SK-N-SH (cell line): ENCODE measurements around the gene PTPRK. TPM values are rescaled to one million over a fixed set of nuclear protein-coding genes. Genes with fewer than 3 reads are reported as not detected.

Experiments
- CTCF ChIA-PET: fragments of 300-600, 350-600 bp; formaldehyde crosslinking; extraction: SDS; loops from one replicate; lab custom pipeline; 2021; lab: Yijun Ruan, JAX
- POLR2A ChIA-PET: fragments of 350-600 bp; sonication (Branson Sonifier 250); formaldehyde crosslinking; extraction: SDS; loops from one replicate; lab custom pipeline; 2020; ENCODE audit warnings: antibody characterized with exemption, inconsistent platforms; lab: Yijun Ruan, JAX
- DNase-seq: peaks from one replicate; pipeline ENCODE4 v3.0.0; 2012
- H2AFZ ChIP-seq: fragments of 200-600 bp; sonication (generic); 2 replicates; pipeline ENCODE4 v1.8.1; 2016; ENCODE audit warnings: antibody characterized with exemption, mild to moderate bottlenecking, low read depth
- H3F3A ChIP-seq: fragments of 200-600 bp; sonication (generic); replicated peaks from 2 replicates; pipeline ENCODE3; 2016; ENCODE audit warnings: antibody characterized with exemption, mild to moderate bottlenecking; ENCODE audit not compliant: insufficient read depth
- H3K27ac ChIP-seq, 2 experiments: fragments of 200-500 bp in 1 of 2; fragments of 200-600 bp in 1 of 2; sonication (Bioruptor generic) in 1 of 2; sonication (generic), shearing (Covaris generic) in 1 of 2; 2 replicates each; pipeline versions ENCODE4 v1.5.1 to v1.6.1; 2014 to 2016; ENCODE audit warnings: low read depth in 2 of 2, inconsistent platforms in 1 of 2, low read length in 1 of 2, mild to moderate bottlenecking in 1 of 2, mixed read lengths in 1 of 2
- H3K27me3 ChIP-seq: fragments of 200-600 bp; sonication (generic), shearing (Covaris generic); 2 replicates; pipeline ENCODE4 v1.6.1; 2016; ENCODE audit warnings: mixed run types; ENCODE audit not compliant: insufficient read depth
- H3K36me3 ChIP-seq, 2 experiments: fragments of 200-500 bp in 1 of 2; fragments of 200-600 bp in 1 of 2; sonication (Bioruptor generic) in 1 of 2; sonication (generic) in 1 of 2; replicated peaks in 1 of 2; 2 replicates each; pipeline versions ENCODE3 to v1.5.1; 2014 to 2016; ENCODE audit warnings: low read length in 1 of 2, mild to moderate bottlenecking in 1 of 2; ENCODE audit not compliant: insufficient read depth in 2 of 2, control insufficient read depth in 1 of 2
- H3K4me1 ChIP-seq, 2 experiments: fragments of 200-500 bp in 1 of 2; fragments of 200-600 bp in 1 of 2; sonication (Bioruptor generic) in 1 of 2; sonication (generic), shearing (Covaris generic) in 1 of 2; 2 replicates each; pipeline versions ENCODE4 v1.5.1 to v1.6.1; 2014 to 2016; ENCODE audit warnings: low read depth in 1 of 2, low read length in 1 of 2, mixed run types in 1 of 2; ENCODE audit not compliant: insufficient read depth in 2 of 2, control insufficient read depth in 1 of 2
- H3K4me2 ChIP-seq: fragments of 200-600 bp; sonication (generic), shearing (Covaris generic); 2 replicates; pipeline ENCODE4 v1.6.1; 2017; ENCODE audit warnings: mixed run types
- H3K4me3 ChIP-seq, 2 experiments: fragments of 200-500 bp in 1 of 2; fragments of 200-600 bp in 1 of 2; sonication (Bioruptor generic) in 1 of 2; sonication (generic), shearing (Covaris generic) in 1 of 2; 2 replicates each; pipeline versions ENCODE4 v1.5.1 to v1.8.1; 2014 to 2016; ENCODE audit warnings: low read depth in 2 of 2, inconsistent platforms in 1 of 2, low read length in 1 of 2, mild to moderate bottlenecking in 1 of 2, mixed read lengths in 1 of 2, moderate library complexity in 1 of 2
- H3K79me2 ChIP-seq: fragments of 200-600 bp; sonication (generic); 2 replicates; pipeline ENCODE4 v1.8.1; 2017; ENCODE audit warnings: mild to moderate bottlenecking; ENCODE audit not compliant: insufficient read depth
- H3K9ac ChIP-seq: fragments of 200-600 bp; sonication (generic); 2 replicates; pipeline ENCODE4 v1.6.1; 2017; ENCODE audit warnings: mixed run types
- H3K9me2 ChIP-seq: fragments of 200-600 bp; sonication (generic); 2 replicates; pipeline ENCODE4 v1.6.1; 2017; ENCODE audit warnings: mixed run types
- H3K9me3 ChIP-seq: fragments of 200-600 bp; sonication (generic); 2 replicates; pipeline ENCODE4 v1.6.1; 2017; ENCODE audit warnings: mixed run types, mild to moderate bottlenecking, moderate library complexity
- H4K20me1 ChIP-seq: fragments of 200-600 bp; sonication (generic); 2 replicates; pipeline ENCODE4 v1.6.1; 2017; ENCODE audit warnings: mild to moderate bottlenecking, mixed run types; ENCODE audit not compliant: insufficient read depth
- CHD2 ChIP-seq: fragments of 150-350 bp; IDR thresholded peaks from 2 replicates; pipeline ENCODE4 v1.6.1; 2018; ENCODE audit warnings: low read length; ENCODE audit not compliant: partially characterized antibody
- CTCF ChIP-seq: fragments of 200-600 bp; sonication (generic); IDR thresholded peaks from 2 replicates; pipeline ENCODE4 v1.6.1; 2017; ENCODE audit warnings: antibody characterized with exemption, mild to moderate bottlenecking, moderate library complexity
- EZH2phosphoT487 ChIP-seq: fragments of 200-600 bp; sonication (generic); IDR thresholded peaks from 2 replicates; pipeline ENCODE4 v1.6.1; 2017; ENCODE audit warnings: low read depth, mixed run types, mild to moderate bottlenecking, antibody characterized with exemption, moderate library complexity, borderline replicate concordance
- FOSL2 ChIP-seq: IDR thresholded peaks from 2 replicates; pipeline ENCODE4 v1.4.0; 2012; ENCODE audit warnings: low read depth, mild to moderate bottlenecking, moderate library complexity, borderline replicate concordance
- FOXJ3 ChIP-seq: sonication (generic); formaldehyde crosslinking; IDR thresholded peaks from 2 replicates; pipeline ENCODE4 v1.5.1; 2020; ENCODE audit warnings: mild to moderate bottlenecking, missing genetic modification reagents
- FOXM1 ChIP-seq: IDR thresholded peaks from 2 replicates; pipeline ENCODE4 v1.4.0; 2012; ENCODE audit warnings: low read depth, mild to moderate bottlenecking
- GABPA ChIP-seq: IDR thresholded peaks from 2 replicates; pipeline ENCODE4 v1.4.0; 2012; ENCODE audit warnings: low read depth, mild to moderate bottlenecking
- GATA2 ChIP-seq: sonication (generic); formaldehyde crosslinking; IDR thresholded peaks from 2 replicates; pipeline ENCODE4 v1.5.0; 2020; ENCODE audit warnings: mild to moderate bottlenecking, missing genetic modification reagents
- JUND ChIP-seq: IDR thresholded peaks from 2 replicates; pipeline ENCODE4 v1.4.0; 2012
- MXI1 ChIP-seq: IDR thresholded peaks from 2 replicates; pipeline ENCODE4 v1.6.1; 2012; ENCODE audit warnings: mild to moderate bottlenecking, low read depth, low read length, improper control_type of control experiment
- PBX3 ChIP-seq: IDR thresholded peaks from 2 replicates; pipeline ENCODE4; 2012
- POLR2AphosphoS5 ChIP-seq: IDR thresholded peaks from 2 replicates; pipeline ENCODE4 v1.6.1; 2012; ENCODE audit warnings: low read depth, low read length
- SIN3A ChIP-seq: IDR thresholded peaks from 2 replicates; pipeline ENCODE4 v1.6.1; 2012; ENCODE audit warnings: low read depth, mild to moderate bottlenecking, low read length, moderate library complexity, borderline replicate concordance
- TCF12 ChIP-seq: IDR thresholded peaks from 2 replicates; pipeline ENCODE4 v1.4.0; 2012
- TEAD4 ChIP-seq: IDR thresholded peaks from 2 replicates; pipeline ENCODE4 v1.4.0; 2012; ENCODE audit warnings: mild to moderate bottlenecking, borderline replicate concordance; ENCODE audit not compliant: insufficient read depth
- YY1 ChIP-seq: IDR thresholded peaks from 2 replicates; pipeline ENCODE4 v1.4.0; 2012; ENCODE audit warnings: low read depth, mild to moderate bottlenecking
- WGBS: methylation state at CpG from one replicate; pipeline ENCODE4 v1.1.6; 2017; ENCODE audit warnings: low lambda C conversion rate; 5-methylcytosine and 5-hydroxymethylcytosine counted together
- polyA plus RNA-seq, 3 experiments: library from polyadenylated mRNA; depleted of rRNA; stranded (reverse); fragments of >200 nt; gene quantifications; 2 replicates each; pipeline ENCODE4 v1.2.3, GENCODE V29; 2012
- TF ChIP-seq, protein P1 (sequence below): IDR thresholded peaks from 2 replicates; pipeline ENCODE4 v1.4.0; 2012; ENCODE audit warnings: low read depth
- TF ChIP-seq, protein P2 (sequence below): fragments of 150-350 bp; IDR thresholded peaks from 2 replicates; pipeline ENCODE4 v1.6.1; 2016; ENCODE audit warnings: mild to moderate bottlenecking, low read depth, low read length

The PTPRK gene
- polyA plus RNA-seq, 1 of the 3 experiments (the other 2 are of a cell fraction), result 9.5 TPM

- POLR2A ChIA-PET, result no interaction called here
- TF ChIP-seq, protein P1, sequence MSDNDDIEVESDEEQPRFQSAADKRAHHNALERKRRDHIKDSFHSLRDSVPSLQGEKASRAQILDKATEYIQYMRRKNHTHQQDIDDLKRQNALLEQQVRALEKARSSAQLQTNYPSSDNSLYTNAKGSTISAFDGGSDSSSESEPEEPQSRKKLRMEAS, result no peak
- TF ChIP-seq CHD2, result no peak
- TF ChIP-seq FOSL2, result no peak
- no peak for TF ChIP-seq FOXM1
- TF ChIP-seq CTCF, result no peak
- no peak for TF ChIP-seq SIN3A
- TF ChIP-seq GABPA, result no peak
- no peak for TF ChIP-seq MXI1
- TF ChIP-seq GATA2, result no peak
- TF ChIP-seq EZH2phosphoT487, result no peak
- TF ChIP-seq YY1, result no peak
- TF ChIP-seq, protein P2, sequence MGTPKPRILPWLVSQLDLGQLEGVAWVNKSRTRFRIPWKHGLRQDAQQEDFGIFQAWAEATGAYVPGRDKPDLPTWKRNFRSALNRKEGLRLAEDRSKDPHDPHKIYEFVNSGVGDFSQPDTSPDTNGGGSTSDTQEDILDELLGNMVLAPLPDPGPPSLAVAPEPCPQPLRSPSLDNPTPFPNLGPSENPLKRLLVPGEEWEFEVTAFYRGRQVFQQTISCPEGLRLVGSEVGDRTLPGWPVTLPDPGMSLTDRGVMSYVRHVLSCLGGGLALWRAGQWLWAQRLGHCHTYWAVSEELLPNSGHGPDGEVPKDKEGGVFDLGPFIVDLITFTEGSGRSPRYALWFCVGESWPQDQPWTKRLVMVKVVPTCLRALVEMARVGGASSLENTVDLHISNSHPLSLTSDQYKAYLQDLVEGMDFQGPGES, result no peak
- TF ChIP-seq TEAD4, result no peak
- TF ChIP-seq FOXJ3 (CRISPR knock-in tag), result no peak
- no peak for TF ChIP-seq JUND
- Histone ChIP-seq H3K4me1 (peaks cover 0 to 25% of the 10 kb centered on the region in 2 experiments; a peak in 2 of 4 replicates), H3F3A (peaks cover 8% of the 10 kb centered on the region), H3K9me3 (no peaks in the 10 kb centered on the region), H3K79me2 (no peaks in the 10 kb centered on the region), H3K27ac (no peak overlapping the region), H3K4me2 (no peak overlapping the region), H2AFZ (no peak overlapping the region), H3K4me3 (no peak overlapping the region), H3K9me2 (no peaks in the 10 kb centered on the region), H3K9ac (no peak overlapping the region), H3K27me3 (no peaks in the 10 kb centered on the region), H4K20me1 (no peaks in the 10 kb centered on the region), H3K36me3 (no peaks in the 10 kb centered on the region)
- CTCF ChIA-PET, result no interaction called here
- DNase-seq, result no peak
- 75% methylated on average over 2 of the region's 2 CpGs for WGBS
Observed at GRCh38 chr6:128271011-128271410, 249.4 kb downstream of the PTPRK start.

GRCh38 chr6:128266946-128267345, 253.5 kb downstream of the PTPRK start:
- H3K4me3 ChIP-seq, result no peak overlapping the region
- no peak overlapping the region for H3K4me2 ChIP-seq
- DNase-seq, result no peak
- H3K9ac ChIP-seq, result no peak overlapping the region
- H3K4me1 ChIP-seq, result 0 out of 4 replicates have a peak, but pooled peaks cover 0 to 5% of the 10 kb centered on the region in 2 experiments
- H3F3A ChIP-seq, result no peaks in the 10 kb centered on the region
- H3K27me3 ChIP-seq, result no peaks in the 10 kb centered on the region
- no peak for TF ChIP-seq POLR2AphosphoS5
- no peak for TF ChIP-seq GABPA
- peak; percentile 30; the same call in 1 of the 2 replicates for TF ChIP-seq FOSL2
- TF ChIP-seq FOXJ3 (CRISPR knock-in tag), result no peak
- peak; percentile 37; the same call in 1 of the 2 replicates for TF ChIP-seq TCF12
- peak; percentile 35 for TF ChIP-seq PBX3
- TF ChIP-seq, all 33 proteins: peak for 3
- Histone ChIP-seq H4K20me1 (no peaks in the 10 kb centered on the region), H3K36me3 (peaks cover 0 to 4% of the 10 kb centered on the region in 2 experiments), H3K79me2 (no peaks in the 10 kb centered on the region), H2AFZ (no peak overlapping the region), H3K9me3 (no peaks in the 10 kb centered on the region), H3K27ac (no peak overlapping the region), H3K9me2 (no peaks in the 10 kb centered on the region)
- POLR2A ChIA-PET, result no interaction called here
- CTCF ChIA-PET, result no interaction called here
- WGBS, result 87% methylated on average over 1 of the region's 1 CpG
